GM23338 (cell line): Measurements from ENCODE around the gene EPHB1. TPM values are rescaled to one million over a fixed set of nuclear protein-coding genes. Genes with fewer than 3 reads are reported as not detected.

Source experiments
- ATAC-seq: fragments of 200-7000 bp; cut with Tn5 transposase; 3 replicates; pipeline ENCODE4 v1.9.1; 2020
- DNase-seq: peaks from one replicate; pipeline ENCODE4 v3.0.0-alpha.2; 2015; ENCODE audit warnings: low spot score
- H2AFZ ChIP-seq: fragments of 200-600 bp; sonication (generic); 2 replicates; pipeline ENCODE4 v1.8.0; 2016; ENCODE audit warnings: antibody characterized with exemption, mild to moderate bottlenecking, moderate library complexity
- H3F3A ChIP-seq: fragments of 200-600 bp; sonication (generic); replicated peaks from 2 replicates; pipeline ENCODE4 v1.8.0; 2017; ENCODE audit warnings: antibody characterized with exemption, mixed run types, low read depth
- H3K27ac ChIP-seq: fragments of 200-600 bp; sonication (generic); 2 replicates; pipeline ENCODE4 v1.6.1; 2016; ENCODE audit warnings: low read depth
- H3K27me3 ChIP-seq: fragments of 200-600 bp; sonication (generic); 2 replicates; pipeline ENCODE4 v1.8.0; 2016; ENCODE audit warnings: mild to moderate bottlenecking, mixed run types, moderate library complexity; ENCODE audit not compliant: insufficient read depth
- H3K36me3 ChIP-seq: fragments of 200-600 bp; sonication (generic); 2 replicates; pipeline ENCODE4 v1.8.0; 2016; ENCODE audit warnings: mild to moderate bottlenecking; ENCODE audit not compliant: insufficient read depth
- H3K4me1 ChIP-seq: fragments of 200-600 bp; sonication (generic); 2 replicates; pipeline ENCODE4 v1.8.0; 2016; ENCODE audit warnings: mild to moderate bottlenecking, moderate library complexity; ENCODE audit not compliant: insufficient read depth
- H3K4me2 ChIP-seq: fragments of 200-600 bp; sonication (generic); 2 replicates; pipeline ENCODE4 v1.7.1; 2017; ENCODE audit warnings: mixed run types
- H3K4me3 ChIP-seq: fragments of 200-600 bp; sonication (generic); 2 replicates; pipeline ENCODE4 v1.6.1; 2016; ENCODE audit warnings: mixed run types
- H3K79me2 ChIP-seq: fragments of 200-600 bp; sonication (generic); replicated peaks from 2 replicates; pipeline ENCODE4 v1.8.0; 2017; ENCODE audit warnings: mild to moderate bottlenecking; ENCODE audit not compliant: insufficient read depth
- H3K9me2 ChIP-seq: fragments of 200-600 bp; sonication (generic); 2 replicates; pipeline ENCODE4 v1.8.0; 2017; ENCODE audit not compliant: insufficient read depth
- H4K20me1 ChIP-seq: fragments of 200-600 bp; sonication (generic); replicated peaks from 2 replicates; pipeline ENCODE4 v1.8.0; 2017; ENCODE audit warnings: mild to moderate bottlenecking; ENCODE audit not compliant: insufficient read depth
- H3K27ac Mint-ChIP-seq: 2 replicates; pipeline ENCODE4 v1.8.0; 2020; ENCODE audit warnings: inconsistent platforms, mild to moderate bottlenecking, moderate library complexity, mixed read lengths
- H3K27me3 Mint-ChIP-seq: 3 replicates; pipeline ENCODE4 v1.8.0; 2022; ENCODE audit warnings: low read depth, mild to moderate bottlenecking, moderate library complexity, mixed read lengths, inconsistent platforms; ENCODE audit not compliant: insufficient read depth, poor library complexity
- H3K36me3 Mint-ChIP-seq: 3 replicates; pipeline ENCODE4 v1.8.0; 2021; ENCODE audit warnings: low read depth, mild to moderate bottlenecking, inconsistent platforms, moderate library complexity, mixed read lengths
- H3K4me1 Mint-ChIP-seq: 3 replicates; pipeline ENCODE4 v1.8.0; 2020; ENCODE audit warnings: mild to moderate bottlenecking, inconsistent platforms, mixed read lengths
- H3K4me3 Mint-ChIP-seq: 3 replicates; pipeline ENCODE4 v1.8.0; 2021; ENCODE audit warnings: moderate library complexity, mild to moderate bottlenecking, inconsistent platforms, mixed read lengths
- H3K9me3 Mint-ChIP-seq: 3 replicates; pipeline ENCODE4 v1.8.0; 2020; ENCODE audit warnings: moderate library complexity, mild to moderate bottlenecking, inconsistent platforms, mixed read lengths
- CREB1 ChIP-seq: fragments of 250-450 bp; sonication (Bioruptor Pico); IDR thresholded peaks from 2 replicates; pipeline ENCODE4 v1.5.0; 2020; ENCODE audit warnings: low read depth, mild to moderate bottlenecking, moderate library complexity
- EZH2 ChIP-seq: fragments of 200-600 bp; sonication (generic); IDR thresholded peaks from one replicate; pipeline ENCODE4 v1.8.0; 2017; ENCODE audit warnings: antibody characterized with exemption, mild to moderate bottlenecking, low read depth; ENCODE audit not compliant: unreplicated experiment
- EZH2phosphoT487 ChIP-seq: fragments of 200-600 bp; sonication (generic); IDR thresholded peaks from one replicate; pipeline ENCODE4 v1.8.1; 2018; ENCODE audit warnings: antibody characterized with exemption; ENCODE audit not compliant: unreplicated experiment
- JUNB ChIP-seq: IDR thresholded peaks from one replicate; pipeline ENCODE4 v1.6.1; 2016; ENCODE audit warnings: antibody characterized with exemption; ENCODE audit not compliant: unreplicated experiment
- NANOG ChIP-seq: IDR thresholded peaks from 2 replicates; pipeline ENCODE4 v1.6.1; 2016; ENCODE audit warnings: antibody characterized with exemption, borderline replicate concordance
- POLR2AphosphoS5 ChIP-seq: IDR thresholded peaks from 2 replicates; pipeline ENCODE4 v1.6.1; 2016; ENCODE audit warnings: antibody characterized with exemption, low read depth
- STAT1 ChIP-seq: IDR thresholded peaks from one replicate; pipeline ENCODE4 v1.6.1; 2016; ENCODE audit warnings: antibody characterized with exemption; ENCODE audit not compliant: unreplicated experiment
- ZNF114 ChIP-seq: fragments of 250-450 bp; sonication (Bioruptor Pico); IDR thresholded peaks from 2 replicates; pipeline ENCODE4 v1.5.0; 2020; ENCODE audit warnings: mild to moderate bottlenecking, moderate library complexity
- ZNF331 ChIP-seq: fragments of 250-450 bp; sonication (Bioruptor Pico); IDR thresholded peaks from 2 replicates; pipeline ENCODE4 v1.5.0; 2020; ENCODE audit warnings: low read depth, mild to moderate bottlenecking, moderate library complexity
- polyA plus RNA-seq: library from polyadenylated mRNA; unstranded; fragments of >200 nt; fragmentation: Nextera tagmentation; extraction: Ambion mirVana; gene quantifications from 2 replicates; pipeline ENCODE4 v1.2.1, GENCODE V29; 2016
- total RNA-seq: library from RNA; depleted of rRNA; stranded (reverse); fragments of >200 nt; shearing (Covaris generic); gene quantifications from 2 replicates; pipeline ENCODE4 v1.2.3, GENCODE V29; 2014
- TF ChIP-seq, protein P1 (sequence below), 2 experiments: fragments of 200-600 bp in 1 of 2; sonication (generic) in 1 of 2; conservative IDR thresholded peaks; 2 replicates each; pipeline versions ENCODE4 v1.5.1 to v1.6.1; 2016 to 2017; ENCODE audit warnings: antibody characterized with exemption in 2 of 2, low read depth in 2 of 2, mild to moderate bottlenecking in 2 of 2, moderate library complexity in 1 of 2
- TF ChIP-seq, protein P2 (sequence below): IDR thresholded peaks from 2 replicates; pipeline ENCODE4 v1.6.1; 2016; ENCODE audit warnings: antibody characterized with exemption
- TF ChIP-seq, protein P3 (sequence below): fragments of 250-450 bp; sonication (Bioruptor Pico); IDR thresholded peaks from 2 replicates; pipeline ENCODE4 v1.5.0; 2020; ENCODE audit warnings: mild to moderate bottlenecking, moderate library complexity
- TF ChIP-seq, protein P4 (sequence below): IDR thresholded peaks from one replicate; pipeline ENCODE4 v1.6.1; 2018; ENCODE audit warnings: antibody characterized with exemption; ENCODE audit not compliant: unreplicated experiment

Gene EPHB1
- total and polyA plus RNA-seq, 2 experiments from 2014 or later = 2.7 to 5.2 TPM

DNA sequence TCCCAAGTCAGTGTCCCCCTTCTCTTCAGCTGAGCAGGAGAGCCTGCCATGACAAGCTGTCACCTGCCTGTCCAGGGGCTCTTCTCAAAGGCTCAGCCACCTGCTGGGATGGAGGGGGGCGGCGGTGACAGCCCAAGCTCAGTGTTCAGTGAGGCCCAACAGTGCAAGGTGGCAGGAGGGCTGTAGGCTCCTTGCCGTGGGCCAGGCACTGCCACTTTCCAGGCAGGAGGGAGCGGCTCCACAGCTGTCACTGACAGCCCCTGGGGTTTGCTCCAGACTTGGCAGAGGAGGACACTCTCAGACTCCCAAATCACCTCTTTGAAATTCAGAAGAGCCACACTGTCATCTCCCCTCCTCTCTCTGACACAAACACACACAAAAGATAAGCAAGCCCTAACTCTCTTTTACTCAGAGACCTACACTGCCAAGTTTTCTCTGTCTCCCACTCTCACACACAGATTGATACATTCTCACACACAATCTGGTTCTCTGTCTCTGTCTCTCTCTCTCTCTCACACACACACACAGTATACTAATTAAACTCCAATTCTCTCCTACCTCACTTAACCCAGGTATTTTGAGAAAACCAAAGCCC lies 443.3 kb downstream of the EPHB1 start:
- peaks cover 24% of the 10 kb centered on the region for H3K36me3 Mint-ChIP-seq
- Histone ChIP-seq H4K20me1 (no peaks in the 10 kb centered on the region), H3K27me3 (no peaks in the 10 kb centered on the region), H3K36me3 (peaks cover 8% of the 10 kb centered on the region; the same call in 1 of the 2 replicates), H3K27ac (no peak overlapping the region), H2AFZ (no peak overlapping the region), H3K4me2 (no peak overlapping the region), H3K4me3 (no peak overlapping the region), H3K9me2 (peaks cover 17% of the 10 kb centered on the region; the same call in 1 of the 2 replicates), H3K79me2 (no peaks in the 10 kb centered on the region), H3F3A (no peaks in the 10 kb centered on the region), H3K4me1 (no peaks in the 10 kb centered on the region)
- DNase-seq (no peak), ATAC-seq (no peak)
- no peak for TF ChIP-seq STAT1
- TF ChIP-seq, protein P1, sequence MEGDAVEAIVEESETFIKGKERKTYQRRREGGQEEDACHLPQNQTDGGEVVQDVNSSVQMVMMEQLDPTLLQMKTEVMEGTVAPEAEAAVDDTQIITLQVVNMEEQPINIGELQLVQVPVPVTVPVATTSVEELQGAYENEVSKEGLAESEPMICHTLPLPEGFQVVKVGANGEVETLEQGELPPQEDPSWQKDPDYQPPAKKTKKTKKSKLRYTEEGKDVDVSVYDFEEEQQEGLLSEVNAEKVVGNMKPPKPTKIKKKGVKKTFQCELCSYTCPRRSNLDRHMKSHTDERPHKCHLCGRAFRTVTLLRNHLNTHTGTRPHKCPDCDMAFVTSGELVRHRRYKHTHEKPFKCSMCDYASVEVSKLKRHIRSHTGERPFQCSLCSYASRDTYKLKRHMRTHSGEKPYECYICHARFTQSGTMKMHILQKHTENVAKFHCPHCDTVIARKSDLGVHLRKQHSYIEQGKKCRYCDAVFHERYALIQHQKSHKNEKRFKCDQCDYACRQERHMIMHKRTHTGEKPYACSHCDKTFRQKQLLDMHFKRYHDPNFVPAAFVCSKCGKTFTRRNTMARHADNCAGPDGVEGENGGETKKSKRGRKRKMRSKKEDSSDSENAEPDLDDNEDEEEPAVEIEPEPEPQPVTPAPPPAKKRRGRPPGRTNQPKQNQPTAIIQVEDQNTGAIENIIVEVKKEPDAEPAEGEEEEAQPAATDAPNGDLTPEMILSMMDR (conservative IDR thresholded peaks at IDR 0.05; ENCODE audit: low read depth in 2 of 2) = no peak
- TF ChIP-seq NANOG = no peak
- TF ChIP-seq, protein P2, sequence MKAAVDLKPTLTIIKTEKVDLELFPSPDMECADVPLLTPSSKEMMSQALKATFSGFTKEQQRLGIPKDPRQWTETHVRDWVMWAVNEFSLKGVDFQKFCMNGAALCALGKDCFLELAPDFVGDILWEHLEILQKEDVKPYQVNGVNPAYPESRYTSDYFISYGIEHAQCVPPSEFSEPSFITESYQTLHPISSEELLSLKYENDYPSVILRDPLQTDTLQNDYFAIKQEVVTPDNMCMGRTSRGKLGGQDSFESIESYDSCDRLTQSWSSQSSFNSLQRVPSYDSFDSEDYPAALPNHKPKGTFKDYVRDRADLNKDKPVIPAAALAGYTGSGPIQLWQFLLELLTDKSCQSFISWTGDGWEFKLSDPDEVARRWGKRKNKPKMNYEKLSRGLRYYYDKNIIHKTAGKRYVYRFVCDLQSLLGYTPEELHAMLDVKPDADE = no peak
- no peak for TF ChIP-seq ZNF331 (CRISPR knock-in tag)
- TF ChIP-seq ZNF114 = no peak
- no peak for TF ChIP-seq EZH2phosphoT487
- no peak for TF ChIP-seq EZH2
- no peak for TF ChIP-seq POLR2AphosphoS5
- TF ChIP-seq, protein P3, sequence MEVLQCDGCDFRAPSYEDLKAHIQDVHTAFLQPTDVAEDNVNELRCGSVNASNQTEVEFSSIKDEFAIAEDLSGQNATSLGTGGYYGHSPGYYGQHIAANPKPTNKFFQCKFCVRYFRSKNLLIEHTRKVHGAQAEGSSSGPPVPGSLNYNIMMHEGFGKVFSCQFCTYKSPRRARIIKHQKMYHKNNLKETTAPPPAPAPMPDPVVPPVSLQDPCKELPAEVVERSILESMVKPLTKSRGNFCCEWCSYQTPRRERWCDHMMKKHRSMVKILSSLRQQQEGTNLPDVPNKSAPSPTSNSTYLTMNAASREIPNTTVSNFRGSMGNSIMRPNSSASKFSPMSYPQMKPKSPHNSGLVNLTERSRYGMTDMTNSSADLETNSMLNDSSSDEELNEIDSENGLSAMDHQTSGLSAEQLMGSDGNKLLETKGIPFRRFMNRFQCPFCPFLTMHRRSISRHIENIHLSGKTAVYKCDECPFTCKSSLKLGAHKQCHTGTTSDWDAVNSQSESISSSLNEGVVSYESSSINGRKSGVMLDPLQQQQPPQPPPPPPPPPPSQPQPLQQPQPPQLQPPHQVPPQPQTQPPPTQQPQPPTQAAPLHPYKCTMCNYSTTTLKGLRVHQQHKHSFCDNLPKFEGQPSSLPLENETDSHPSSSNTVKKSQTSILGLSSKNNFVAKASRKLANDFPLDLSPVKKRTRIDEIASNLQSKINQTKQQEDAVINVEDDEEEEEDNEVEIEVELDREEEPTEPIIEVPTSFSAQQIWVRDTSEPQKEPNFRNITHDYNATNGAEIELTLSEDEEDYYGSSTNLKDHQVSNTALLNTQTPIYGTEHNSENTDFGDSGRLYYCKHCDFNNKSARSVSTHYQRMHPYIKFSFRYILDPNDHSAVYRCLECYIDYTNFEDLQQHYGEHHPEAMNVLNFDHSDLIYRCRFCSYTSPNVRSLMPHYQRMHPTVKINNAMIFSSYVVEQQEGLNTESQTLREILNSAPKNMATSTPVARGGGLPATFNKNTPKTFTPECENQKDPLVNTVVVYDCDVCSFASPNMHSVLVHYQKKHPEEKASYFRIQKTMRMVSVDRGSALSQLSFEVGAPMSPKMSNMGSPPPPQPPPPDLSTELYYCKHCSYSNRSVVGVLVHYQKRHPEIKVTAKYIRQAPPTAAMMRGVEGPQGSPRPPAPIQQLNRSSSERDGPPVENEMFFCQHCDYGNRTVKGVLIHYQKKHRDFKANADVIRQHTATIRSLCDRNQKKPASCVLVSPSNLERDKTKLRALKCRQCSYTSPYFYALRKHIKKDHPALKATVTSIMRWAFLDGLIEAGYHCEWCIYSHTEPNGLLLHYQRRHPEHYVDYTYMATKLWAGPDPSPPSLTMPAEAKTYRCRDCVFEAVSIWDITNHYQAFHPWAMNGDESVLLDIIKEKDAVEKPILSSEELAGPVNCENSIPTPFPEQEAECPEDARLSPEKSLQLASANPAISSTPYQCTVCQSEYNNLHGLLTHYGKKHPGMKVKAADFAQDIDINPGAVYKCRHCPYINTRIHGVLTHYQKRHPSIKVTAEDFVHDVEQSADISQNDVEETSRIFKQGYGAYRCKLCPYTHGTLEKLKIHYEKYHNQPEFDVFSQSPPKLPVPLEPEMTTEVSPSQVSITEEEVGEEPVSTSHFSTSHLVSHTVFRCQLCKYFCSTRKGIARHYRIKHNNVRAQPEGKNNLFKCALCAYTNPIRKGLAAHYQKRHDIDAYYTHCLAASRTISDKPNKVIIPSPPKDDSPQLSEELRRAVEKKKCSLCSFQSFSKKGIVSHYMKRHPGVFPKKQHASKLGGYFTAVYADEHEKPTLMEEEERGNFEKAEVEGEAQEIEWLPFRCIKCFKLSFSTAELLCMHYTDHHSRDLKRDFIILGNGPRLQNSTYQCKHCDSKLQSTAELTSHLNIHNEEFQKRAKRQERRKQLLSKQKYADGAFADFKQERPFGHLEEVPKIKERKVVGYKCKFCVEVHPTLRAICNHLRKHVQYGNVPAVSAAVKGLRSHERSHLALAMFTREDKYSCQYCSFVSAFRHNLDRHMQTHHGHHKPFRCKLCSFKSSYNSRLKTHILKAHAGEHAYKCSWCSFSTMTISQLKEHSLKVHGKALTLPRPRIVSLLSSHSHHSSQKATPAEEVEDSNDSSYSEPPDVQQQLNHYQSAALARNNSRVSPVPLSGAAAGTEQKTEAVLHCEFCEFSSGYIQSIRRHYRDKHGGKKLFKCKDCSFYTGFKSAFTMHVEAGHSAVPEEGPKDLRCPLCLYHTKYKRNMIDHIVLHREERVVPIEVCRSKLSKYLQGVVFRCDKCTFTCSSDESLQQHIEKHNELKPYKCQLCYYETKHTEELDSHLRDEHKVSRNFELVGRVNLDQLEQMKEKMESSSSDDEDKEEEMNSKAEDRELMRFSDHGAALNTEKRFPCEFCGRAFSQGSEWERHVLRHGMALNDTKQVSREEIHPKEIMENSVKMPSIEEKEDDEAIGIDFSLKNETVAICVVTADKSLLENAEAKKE = no peak
- TF ChIP-seq JUNB = no peak
- no peak for TF ChIP-seq CREB1 (CRISPR knock-in tag)
- TF ChIP-seq, protein P4, sequence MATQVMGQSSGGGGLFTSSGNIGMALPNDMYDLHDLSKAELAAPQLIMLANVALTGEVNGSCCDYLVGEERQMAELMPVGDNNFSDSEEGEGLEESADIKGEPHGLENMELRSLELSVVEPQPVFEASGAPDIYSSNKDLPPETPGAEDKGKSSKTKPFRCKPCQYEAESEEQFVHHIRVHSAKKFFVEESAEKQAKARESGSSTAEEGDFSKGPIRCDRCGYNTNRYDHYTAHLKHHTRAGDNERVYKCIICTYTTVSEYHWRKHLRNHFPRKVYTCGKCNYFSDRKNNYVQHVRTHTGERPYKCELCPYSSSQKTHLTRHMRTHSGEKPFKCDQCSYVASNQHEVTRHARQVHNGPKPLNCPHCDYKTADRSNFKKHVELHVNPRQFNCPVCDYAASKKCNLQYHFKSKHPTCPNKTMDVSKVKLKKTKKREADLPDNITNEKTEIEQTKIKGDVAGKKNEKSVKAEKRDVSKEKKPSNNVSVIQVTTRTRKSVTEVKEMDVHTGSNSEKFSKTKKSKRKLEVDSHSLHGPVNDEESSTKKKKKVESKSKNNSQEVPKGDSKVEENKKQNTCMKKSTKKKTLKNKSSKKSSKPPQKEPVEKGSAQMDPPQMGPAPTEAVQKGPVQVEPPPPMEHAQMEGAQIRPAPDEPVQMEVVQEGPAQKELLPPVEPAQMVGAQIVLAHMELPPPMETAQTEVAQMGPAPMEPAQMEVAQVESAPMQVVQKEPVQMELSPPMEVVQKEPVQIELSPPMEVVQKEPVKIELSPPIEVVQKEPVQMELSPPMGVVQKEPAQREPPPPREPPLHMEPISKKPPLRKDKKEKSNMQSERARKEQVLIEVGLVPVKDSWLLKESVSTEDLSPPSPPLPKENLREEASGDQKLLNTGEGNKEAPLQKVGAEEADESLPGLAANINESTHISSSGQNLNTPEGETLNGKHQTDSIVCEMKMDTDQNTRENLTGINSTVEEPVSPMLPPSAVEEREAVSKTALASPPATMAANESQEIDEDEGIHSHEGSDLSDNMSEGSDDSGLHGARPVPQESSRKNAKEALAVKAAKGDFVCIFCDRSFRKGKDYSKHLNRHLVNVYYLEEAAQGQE = no peak
- H3K9me3 Mint-ChIP-seq = peaks cover 24% of the 10 kb centered on the region
- peaks cover 25% of the 10 kb centered on the region for H3K27me3 Mint-ChIP-seq
- H3K4me1 Mint-ChIP-seq = peaks cover 35% of the 10 kb centered on the region
- H3K4me3 Mint-ChIP-seq = no peak overlapping the region
- no peak overlapping the region for H3K27ac Mint-ChIP-seq
